GM19240 (cell line): ENCODE results near the gene ARID3B.
"Not testable (repeated sequence)": the region's sequence is repeated elsewhere in the genome, so short reads cannot be mapped to it uniquely, and the experiment has no call there.

Experiments used
- DNase-seq: peaks from one replicate; pipeline ENCODE4 v3.0.0; 2011; ENCODE audit warnings: low spot score; ENCODE audit not compliant: insufficient read length

ARID3B gene, protein sequence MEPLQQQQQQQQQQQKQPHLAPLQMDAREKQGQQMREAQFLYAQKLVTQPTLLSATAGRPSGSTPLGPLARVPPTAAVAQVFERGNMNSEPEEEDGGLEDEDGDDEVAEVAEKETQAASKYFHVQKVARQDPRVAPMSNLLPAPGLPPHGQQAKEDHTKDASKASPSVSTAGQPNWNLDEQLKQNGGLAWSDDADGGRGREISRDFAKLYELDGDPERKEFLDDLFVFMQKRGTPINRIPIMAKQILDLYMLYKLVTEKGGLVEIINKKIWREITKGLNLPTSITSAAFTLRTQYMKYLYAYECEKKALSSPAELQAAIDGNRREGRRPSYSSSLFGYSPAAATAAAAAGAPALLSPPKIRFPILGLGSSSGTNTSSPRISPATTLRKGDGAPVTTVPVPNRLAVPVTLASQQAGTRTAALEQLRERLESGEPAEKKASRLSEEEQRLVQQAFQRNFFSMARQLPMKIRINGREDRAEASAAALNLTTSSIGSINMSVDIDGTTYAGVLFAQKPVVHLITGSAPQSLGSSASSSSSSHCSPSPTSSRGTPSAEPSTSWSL

GRCh38 chr15:74540761-74541493 is at the start of gene ARID3B:
TSS of gene ARID3B (plus strand) at chr15:74541220. CDS start at chr15:74543937, 2,717 bp downstream.
- peak; percentile 87 for DNase-seq

GRCh38 chr15:74496648-74497047 is 44.4 kb upstream of the ARID3B start:
- no peak for DNase-seq

GRCh38 chr15:74497584-74497983 is 43.4 kb upstream of the ARID3B start:
- DNase-seq = no peak

- DNase-seq = no peak
Measured at GRCh38 chr15:74499366-74499765, 41.7 kb upstream of the ARID3B start.

- DNase-seq = no peak
Measured at GRCh38 chr15:74500401-74500800, 40.6 kb upstream of the ARID3B start.

DNA sequence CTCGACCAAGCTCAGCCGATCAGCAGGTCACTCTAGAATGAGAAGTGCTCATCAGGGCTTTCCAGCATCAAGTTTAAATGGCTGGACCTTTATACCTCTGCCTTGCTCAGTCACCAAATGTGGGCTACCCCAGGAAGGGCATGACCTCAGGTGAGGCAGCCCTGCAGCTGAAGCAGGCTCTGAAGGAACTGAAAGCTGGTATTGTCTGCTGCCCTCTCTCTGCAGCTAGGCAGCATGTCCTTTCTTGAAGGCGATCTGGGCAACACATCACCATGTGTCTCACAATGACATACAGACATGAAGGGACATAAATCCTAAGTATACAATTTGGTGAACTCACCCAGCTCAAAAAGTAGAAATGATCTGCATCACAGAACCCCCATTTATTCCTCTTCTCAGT is 38.7 kb upstream of the ARID3B start:
- no peak for DNase-seq

- DNase-seq = no peak
Measured at GRCh38 chr15:74504418-74504817, 36.6 kb upstream of the ARID3B start.

- DNase-seq = no peak
Measured at GRCh38 chr15:74504836-74505235, 36.2 kb upstream of the ARID3B start.

DNA sequence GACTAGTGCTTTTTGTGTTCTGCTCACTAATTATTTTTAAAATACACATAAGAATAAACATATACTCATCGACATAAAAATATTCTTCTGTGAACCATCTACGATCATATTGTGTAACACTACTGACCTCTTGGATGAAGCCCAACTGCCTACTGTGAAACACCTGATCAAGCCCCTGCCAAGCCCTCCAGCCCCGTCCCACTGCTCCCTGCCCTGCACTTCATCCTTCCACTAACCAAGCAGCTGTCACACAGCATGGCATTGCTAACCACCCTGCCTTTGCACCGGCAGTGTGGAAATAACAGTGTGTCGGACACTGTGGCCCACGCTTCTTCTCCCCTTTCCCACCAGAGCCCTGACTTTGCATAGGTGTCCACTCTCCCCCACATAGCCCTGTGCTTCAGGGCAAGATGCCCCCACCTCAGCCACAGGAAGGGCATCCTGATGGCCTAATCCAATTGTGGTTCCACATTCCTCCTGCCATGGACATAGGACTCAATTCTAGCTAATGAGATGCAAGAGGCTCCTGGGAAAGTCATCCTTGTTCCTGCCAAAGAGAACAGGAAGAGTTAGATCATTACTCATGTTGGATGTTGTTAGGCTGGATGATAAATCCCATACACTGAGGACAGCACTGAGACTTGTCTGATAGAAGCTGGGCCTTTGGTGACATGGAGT is 35.0 kb upstream of the ARID3B start:
- DNase-seq = no peak

DNA sequence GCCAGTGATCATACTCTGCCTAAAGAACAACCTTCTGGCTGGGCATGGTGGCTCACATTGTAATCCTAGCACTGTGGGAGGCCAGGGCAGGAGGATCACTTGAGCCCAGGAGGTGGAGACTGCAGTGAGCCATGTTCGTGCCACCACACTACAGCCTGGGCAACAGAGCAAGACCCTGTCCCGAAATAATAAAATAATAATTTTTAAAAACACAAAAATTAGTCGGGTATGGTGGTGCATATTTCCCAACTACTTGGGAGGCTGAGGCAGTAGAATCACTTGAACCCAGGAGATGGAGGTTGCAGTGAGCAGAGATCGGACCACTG is 34.5 kb upstream of the ARID3B start:
- no peak for DNase-seq

GRCh38 chr15:74511583-74511982 is 29.4 kb upstream of the ARID3B start:
- DNase-seq = no peak

- not testable (repeated sequence) for DNase-seq
Measured at GRCh38 chr15:74514059-74514458, 27.0 kb upstream of the ARID3B start.

DNA sequence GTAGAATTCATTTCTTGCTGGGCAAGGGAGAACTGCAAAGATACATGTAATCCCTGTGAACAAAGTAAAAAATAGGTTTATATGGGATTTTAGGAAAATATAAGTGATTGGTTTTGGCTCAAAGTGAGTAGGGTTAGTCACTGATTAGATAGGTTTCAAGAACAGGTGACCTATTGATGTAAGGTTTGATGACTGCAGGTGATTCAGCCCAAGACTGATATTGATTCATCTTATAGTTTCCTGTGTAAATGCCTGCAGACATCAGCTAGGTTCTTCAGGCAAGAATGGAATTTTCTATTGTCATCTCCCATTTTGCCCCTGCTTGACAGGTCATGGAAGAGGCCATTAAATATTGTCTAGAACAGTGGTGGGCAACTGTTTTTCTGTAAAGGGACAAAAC is 23.9 kb upstream of the ARID3B start:
- DNase-seq = no peak

- no peak for DNase-seq
Measured at GRCh38 chr15:74519311-74519710, 21.7 kb upstream of the ARID3B start.

- DNase-seq = no peak
Measured at GRCh38 chr15:74520407-74520806, 20.6 kb upstream of the ARID3B start.

DNA sequence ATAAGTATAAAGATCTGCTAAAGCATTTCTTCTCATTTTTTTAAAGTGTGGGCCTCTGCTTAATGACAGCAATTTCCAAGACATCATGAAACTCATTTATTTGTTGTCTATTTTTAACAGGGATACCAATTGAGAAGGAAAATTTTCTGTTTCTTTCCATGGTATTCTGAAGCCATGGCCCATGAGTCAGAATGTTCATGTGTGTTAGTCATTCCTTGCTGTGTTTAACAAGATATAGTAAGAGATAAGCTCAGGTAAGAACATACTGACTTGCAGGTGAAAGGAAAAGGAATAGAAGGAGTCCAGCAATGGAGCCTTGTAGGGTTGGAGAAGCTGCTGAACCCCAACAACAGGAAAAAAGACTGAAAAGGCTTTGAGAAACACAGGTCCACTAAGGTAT is 17.0 kb upstream of the ARID3B start:
- no peak for DNase-seq

GRCh38 chr15:74525309-74525708 is 15.7 kb upstream of the ARID3B start:
- DNase-seq = no peak

GRCh38 chr15:74525945-74526344 is 15.1 kb upstream of the ARID3B start:
- no peak for DNase-seq

DNA sequence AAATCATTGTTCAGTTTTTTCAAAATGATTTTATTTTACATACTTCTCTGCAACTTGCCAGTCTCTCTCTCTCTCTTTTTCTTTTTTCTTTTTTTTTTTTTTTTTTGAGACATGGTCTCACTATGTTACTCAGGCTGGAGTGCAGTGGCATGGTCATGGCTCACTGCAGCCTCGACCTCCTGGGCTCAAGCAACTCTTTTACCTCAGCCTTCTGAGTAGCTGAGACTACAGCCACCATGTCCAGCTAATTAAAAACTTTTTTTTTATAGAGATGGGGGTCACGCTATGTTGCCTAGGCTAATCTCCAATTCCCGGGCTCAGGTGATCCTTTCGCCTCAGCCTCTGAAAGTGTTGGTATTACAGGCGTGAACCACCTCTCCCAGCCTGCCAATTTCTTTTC is 12.1 kb upstream of the ARID3B start:
- no peak for DNase-seq

DNA sequence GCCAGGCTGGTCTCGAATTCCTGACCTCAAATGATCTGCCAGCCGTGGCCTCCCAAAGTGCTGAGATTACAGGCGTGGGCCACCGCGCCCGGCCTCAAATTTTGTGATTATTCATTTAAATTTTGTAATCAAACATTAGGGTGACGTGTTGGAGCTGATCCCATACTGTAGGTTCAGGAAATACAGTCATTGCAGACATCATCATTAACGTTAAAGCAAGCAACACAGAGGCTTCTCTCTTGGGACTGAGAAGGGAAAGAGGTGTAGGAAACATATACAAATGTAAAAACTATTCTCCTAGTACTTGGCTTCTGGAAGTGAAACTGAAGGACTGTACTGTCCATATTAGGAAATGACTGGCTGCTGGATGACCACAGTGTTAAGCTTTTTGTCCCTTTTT is 11.1 kb upstream of the ARID3B start:
- no peak for DNase-seq

GRCh38 chr15:74530771-74531143 is 10.3 kb upstream of the ARID3B start:
- no peak for DNase-seq

GRCh38 chr15:74531144-74531811 is 9.7 kb upstream of the ARID3B start:
- no peak for DNase-seq
